ENCODE data around the gene PPM1F. TPM values are rescaled to one million over a fixed set of nuclear protein-coding genes. Genes with fewer than 3 reads are reported as not detected.
"Not testable (repeated sequence)": the region's sequence is repeated elsewhere in the genome, so short reads cannot be mapped to it uniquely, and the experiment has no call there.

The PPM1F gene
- total RNA-seq, 3 donors from 2014 or later, result 10.5 to 27.5 (median 14.8) TPM

DNA sequence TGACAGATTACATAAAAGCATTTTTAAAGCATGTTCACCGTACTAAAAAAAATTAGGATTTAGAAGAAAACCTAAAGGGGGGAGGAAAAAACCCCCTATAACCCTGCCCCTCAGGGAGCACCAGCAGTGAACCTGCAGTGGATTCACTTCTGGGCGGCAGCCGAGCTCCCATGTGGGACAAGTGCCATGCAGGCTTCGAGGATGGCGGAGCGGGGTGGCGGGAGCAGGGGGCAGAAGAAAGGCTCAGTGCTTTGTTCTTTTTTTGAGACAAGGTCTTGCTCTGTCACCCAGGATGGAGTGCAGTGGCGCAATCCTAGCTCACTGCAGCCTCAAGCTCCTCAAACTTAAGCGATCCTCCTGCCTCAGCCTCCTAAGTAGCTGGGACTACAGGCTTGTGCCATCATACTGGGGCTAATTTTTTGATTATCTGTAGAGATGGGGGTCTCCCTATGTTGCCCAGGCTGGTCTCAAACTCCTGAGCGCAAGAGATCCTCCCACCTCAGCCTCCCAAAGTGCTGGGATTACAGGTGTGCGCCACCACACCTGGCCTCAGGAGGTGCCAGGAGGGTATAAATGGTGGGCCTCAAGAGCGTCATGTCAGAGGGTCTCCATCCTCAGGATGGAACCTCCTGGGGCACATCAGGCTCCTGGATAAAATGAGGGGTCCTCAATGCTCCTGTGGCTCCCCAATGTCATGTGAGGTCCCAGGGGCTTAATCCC lies 34.0 kb downstream of the PPM1F start:
- TF ChIP-seq, protein P1, sequence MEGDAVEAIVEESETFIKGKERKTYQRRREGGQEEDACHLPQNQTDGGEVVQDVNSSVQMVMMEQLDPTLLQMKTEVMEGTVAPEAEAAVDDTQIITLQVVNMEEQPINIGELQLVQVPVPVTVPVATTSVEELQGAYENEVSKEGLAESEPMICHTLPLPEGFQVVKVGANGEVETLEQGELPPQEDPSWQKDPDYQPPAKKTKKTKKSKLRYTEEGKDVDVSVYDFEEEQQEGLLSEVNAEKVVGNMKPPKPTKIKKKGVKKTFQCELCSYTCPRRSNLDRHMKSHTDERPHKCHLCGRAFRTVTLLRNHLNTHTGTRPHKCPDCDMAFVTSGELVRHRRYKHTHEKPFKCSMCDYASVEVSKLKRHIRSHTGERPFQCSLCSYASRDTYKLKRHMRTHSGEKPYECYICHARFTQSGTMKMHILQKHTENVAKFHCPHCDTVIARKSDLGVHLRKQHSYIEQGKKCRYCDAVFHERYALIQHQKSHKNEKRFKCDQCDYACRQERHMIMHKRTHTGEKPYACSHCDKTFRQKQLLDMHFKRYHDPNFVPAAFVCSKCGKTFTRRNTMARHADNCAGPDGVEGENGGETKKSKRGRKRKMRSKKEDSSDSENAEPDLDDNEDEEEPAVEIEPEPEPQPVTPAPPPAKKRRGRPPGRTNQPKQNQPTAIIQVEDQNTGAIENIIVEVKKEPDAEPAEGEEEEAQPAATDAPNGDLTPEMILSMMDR (IDR thresholded peaks at IDR 0.05), result no peak
- intact Hi-C loops (cut with DNase I, micrococcal nuclease), result no loop called here
- H3K4me1 ChIP-seq (ENCODE audit: low read depth), result no peaks in the 10 kb centered on the region
- DNase-seq (no peak), ATAC-seq (no peak)
- no peaks in the 10 kb centered on the region for H3K36me3 ChIP-seq (ENCODE audit: low read depth)
- H3K9me3 ChIP-seq, result no peaks in the 10 kb centered on the region
- H3K4me3 ChIP-seq, result no peak overlapping the region

DNA sequence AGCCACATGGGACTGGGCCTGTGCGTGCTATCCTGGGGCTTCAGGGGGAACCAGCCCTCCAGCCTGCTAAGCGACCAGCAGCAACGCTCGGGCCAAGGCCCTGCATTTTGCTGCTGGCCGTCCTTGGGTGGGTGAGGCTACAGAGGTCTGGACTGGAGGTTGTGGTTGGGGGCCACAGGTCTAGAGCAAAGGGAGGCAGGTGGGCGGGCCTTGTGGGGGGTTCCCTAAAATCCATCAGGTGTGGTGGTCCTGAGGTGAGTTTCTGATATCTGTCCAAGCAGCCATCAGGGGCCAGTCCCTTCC lies 34.7 kb downstream of the PPM1F start:
- H3K4me1 ChIP-seq (ENCODE audit: low read depth), result no peaks in the 10 kb centered on the region
- TF ChIP-seq, protein P1 (IDR thresholded peaks at IDR 0.05), result no peak
- no peaks in the 10 kb centered on the region for H3K36me3 ChIP-seq (ENCODE audit: low read depth)
- intact Hi-C loops (cut with DNase I, micrococcal nuclease), result no loop called here
- no peaks in the 10 kb centered on the region for H3K9me3 ChIP-seq
- ATAC-seq, result no peak
- DNase-seq, result no peak
- H3K4me3 ChIP-seq, result no peak overlapping the region

DNA sequence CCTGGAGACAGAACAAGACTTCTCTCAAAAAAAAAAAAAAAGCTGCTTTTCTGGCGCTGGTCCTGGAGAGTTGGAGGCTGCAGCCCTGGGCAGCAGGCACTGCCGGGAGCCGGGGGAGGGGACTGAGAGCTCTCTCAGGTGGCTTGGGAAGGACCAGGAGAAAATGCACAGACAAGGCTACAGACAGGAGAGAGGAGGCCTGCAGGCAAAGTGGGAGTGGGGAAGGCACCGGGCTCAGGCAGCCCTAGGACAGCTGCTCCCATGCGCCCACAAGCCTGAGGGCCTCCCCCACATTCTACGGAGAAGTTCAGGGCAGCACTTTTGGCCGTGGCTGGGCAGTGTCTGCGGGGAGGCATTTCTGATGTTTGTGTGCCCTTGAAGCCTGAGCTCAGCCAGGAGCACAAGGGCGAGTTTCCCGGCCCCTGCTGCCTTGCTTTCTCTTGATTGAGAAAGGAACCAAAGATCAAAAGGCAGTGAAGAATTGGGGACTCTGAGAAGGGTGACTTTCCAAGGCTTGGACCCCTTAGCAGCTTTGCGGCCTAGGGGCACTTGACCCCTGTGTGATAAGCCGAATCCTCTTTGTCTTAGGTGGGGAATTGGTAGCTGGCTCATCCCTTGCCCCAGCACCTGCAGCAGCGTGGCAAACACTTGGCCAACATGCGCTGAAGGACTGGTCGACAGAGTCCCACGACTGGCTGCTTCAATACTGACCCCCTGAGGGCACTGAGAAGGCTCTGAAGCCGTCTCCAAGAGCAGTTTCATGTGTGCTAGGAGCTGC lies 35.3 kb downstream of the PPM1F start:
- ATAC-seq (no peak), DNase-seq (no peak)
- intact Hi-C loops (cut with DNase I, micrococcal nuclease), result no loop called here
- H3K36me3 ChIP-seq (ENCODE audit: low read depth), result no peaks in the 10 kb centered on the region
- no peak overlapping the region for H3K4me3 ChIP-seq
- TF ChIP-seq, protein P1 (IDR thresholded peaks at IDR 0.05), result no peak
- no peaks in the 10 kb centered on the region for H3K4me1 ChIP-seq (ENCODE audit: low read depth)
- no peaks in the 10 kb centered on the region for H3K9me3 ChIP-seq

DNA sequence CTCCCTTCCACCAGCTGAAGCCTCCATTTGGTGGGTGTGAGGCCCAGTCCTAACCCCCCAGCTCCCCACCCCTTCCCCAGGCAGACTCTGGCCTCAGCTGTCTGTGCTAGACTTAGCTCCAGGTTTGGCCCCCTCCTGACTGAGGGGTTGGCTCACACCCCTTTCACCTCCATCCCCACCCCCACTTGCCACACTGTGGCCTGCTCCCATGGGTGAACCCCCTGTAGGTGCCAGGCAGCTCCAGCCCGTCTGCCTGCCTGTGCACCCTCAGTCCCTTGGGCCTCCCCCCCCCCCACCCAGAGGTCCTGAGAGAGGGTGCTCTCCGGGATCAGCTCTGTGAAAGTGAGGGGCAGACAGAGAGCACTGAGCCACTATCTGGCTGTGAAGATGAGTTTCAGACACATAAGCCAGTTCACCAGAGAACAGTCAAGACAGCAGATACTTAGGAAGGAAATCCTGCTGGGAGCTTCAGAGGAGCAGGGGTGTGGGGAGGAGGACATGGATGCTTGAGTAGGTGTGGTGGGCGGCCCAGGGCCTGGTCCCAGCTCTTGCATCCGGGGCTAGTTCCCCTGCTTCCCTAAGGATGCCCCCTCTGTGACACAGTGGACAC lies 36.2 kb downstream of the PPM1F start:
- no peak for ATAC-seq
- no peaks in the 10 kb centered on the region for H3K4me1 ChIP-seq (ENCODE audit: low read depth)
- no peaks in the 10 kb centered on the region for H3K9me3 ChIP-seq
- intact Hi-C loops (cut with DNase I, micrococcal nuclease), result no loop called here
- no peak for DNase-seq
- H3K4me3 ChIP-seq, result no peak overlapping the region
- no peaks in the 10 kb centered on the region for H3K36me3 ChIP-seq (ENCODE audit: low read depth)
- TF ChIP-seq, protein P1 (IDR thresholded peaks at IDR 0.05), result no peak

DNA sequence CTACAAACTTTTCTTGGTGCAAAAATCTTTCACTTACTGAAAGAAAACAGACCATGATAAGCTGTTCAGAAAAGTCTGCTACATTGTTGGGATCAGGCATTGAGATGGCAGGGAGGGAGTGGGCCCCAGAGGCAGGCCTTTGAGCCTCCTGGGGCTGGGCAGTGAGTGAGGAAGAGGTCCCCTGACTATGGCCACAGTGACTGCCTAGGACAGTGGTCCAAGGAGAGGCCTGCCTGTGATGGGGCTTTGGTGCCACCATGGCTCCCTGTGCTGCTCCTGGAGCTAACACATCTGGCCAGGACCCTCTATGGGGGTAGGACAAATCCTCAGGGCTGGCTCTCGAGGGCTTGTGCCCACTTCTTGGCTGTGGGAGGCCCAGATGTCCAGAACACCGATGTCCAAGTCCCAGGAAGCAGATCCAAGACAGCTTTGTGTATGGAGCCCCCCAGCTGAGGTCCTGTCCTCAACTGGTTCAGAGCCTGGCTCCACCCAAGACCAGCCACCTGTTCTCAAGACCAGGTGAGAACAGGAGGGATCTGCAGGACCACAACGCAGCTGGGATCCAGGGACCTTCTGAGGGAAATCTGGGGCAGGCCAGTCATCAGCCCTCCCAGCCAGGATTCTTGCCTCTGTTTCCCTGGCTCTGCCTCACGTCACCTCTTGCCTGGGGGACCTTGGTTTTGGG lies 36.9 kb downstream of the PPM1F start:
- intact Hi-C loops (cut with DNase I, micrococcal nuclease), result no loop called here
- TF ChIP-seq, protein P1 (IDR thresholded peaks at IDR 0.05), result no peak

DNA sequence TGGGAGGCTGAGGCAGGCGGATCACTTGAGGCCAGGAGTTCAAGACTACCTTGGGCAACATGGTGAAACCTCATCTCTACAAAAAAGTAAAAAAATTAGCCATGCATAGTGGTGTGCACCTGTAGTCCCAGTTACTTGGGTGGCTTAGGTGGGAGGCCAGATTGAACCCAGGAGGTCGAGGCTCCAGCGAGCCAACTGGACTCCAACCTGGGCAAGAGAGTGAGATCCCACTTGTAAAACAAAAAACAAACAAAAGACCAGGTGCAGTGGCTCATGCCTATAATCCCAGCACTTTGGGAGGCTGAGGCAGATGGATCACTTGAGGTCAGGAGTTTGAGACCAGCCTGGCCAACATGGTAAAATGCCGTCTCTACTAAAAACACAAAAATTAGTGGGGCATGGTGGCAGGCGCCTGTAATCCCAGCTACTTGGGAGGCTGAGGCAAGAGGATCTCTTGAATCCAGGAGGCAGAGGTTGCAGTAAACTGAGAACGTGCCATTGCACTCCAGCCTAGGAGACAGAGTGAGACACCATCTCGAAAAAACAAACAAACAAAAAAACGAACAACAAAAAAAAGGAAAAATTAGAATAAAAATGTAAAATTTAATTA lies 38.5 kb downstream of the PPM1F start:
- ATAC-seq; H3K4me3 ChIP-seq; H3K36me3 ChIP-seq (ENCODE audit: low read depth); H3K4me1 ChIP-seq (ENCODE audit: low read depth); intact Hi-C loops (cut with DNase I, micrococcal nuclease); DNase-seq; H3K9me3 ChIP-seq: not testable (repeated sequence)

More for the DNA sequence above, 36.9 kb downstream of the PPM1F start:
- no peak overlapping the region for H3K4me3 ChIP-seq
- no peaks in the 10 kb centered on the region for H3K4me1 ChIP-seq (ENCODE audit: low read depth)
- H3K9me3 ChIP-seq, result no peaks in the 10 kb centered on the region
- ATAC-seq (no peak), DNase-seq (no peak)
- no peaks in the 10 kb centered on the region for H3K36me3 ChIP-seq (ENCODE audit: low read depth)

DNA sequence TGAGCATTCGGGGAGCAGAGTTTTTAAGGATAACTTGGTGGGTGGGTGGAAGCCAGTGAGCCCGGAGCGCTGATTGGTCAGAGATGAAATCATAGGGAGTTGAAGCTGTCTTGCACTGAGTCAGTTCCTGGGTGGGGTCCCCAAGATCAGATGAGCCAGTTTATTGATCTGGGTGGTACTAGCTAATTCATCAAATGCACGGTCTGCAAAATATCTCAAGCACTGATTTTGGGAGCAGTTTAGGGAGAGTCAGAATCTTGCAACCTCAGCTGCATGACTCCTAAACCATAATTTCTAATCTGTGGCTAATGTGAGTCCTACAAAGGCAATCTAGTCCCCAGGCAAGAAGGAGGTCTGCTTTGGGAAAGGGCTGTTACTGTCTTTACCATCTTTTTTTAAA lies 42.3 kb downstream of the PPM1F start:
- H3K4me3 ChIP-seq; ATAC-seq; H3K36me3 ChIP-seq (ENCODE audit: low read depth); DNase-seq; H3K4me1 ChIP-seq (ENCODE audit: low read depth); H3K9me3 ChIP-seq; intact Hi-C loops (cut with DNase I, micrococcal nuclease): not testable (repeated sequence)
